Adrenal gland (tissue), 5 donors: Measurements from ENCODE around the gene TRAF2.

Experiments used
- CTCF ChIP-seq, 6 experiments: fragments of 450-650 bp in 4 of 6; fragments of 200-600 bp in 2 of 6; sonication (generic) in 1 of 6; IDR thresholded peaks; 1 replicate in 5 of 6; 2 replicates in 1 of 6; pipeline versions ENCODE4 v1.5.1 to v1.8.0; 2016 to 2021; ENCODE audit warnings: antibody characterized with exemption in 6 of 6, mild to moderate bottlenecking in 2 of 6, moderate library complexity in 1 of 6
- POLR2A ChIP-seq, 2 donors: fragments of 450-650 bp; IDR thresholded peaks; one replicate each; pipeline ENCODE4 v1.6.1; 2017; ENCODE audit warnings: antibody characterized with exemption in 2 of 2, mild to moderate bottlenecking in 2 of 2, moderate library complexity in 1 of 2
- donor health status: DM: no; HTN: no; CAD: no.

- TF ChIP-seq CTCF (IDR thresholded peaks at IDR 0.05) (no peak), POLR2A (IDR thresholded peaks at IDR 0.05) (peak in 1 of 2 donors; percentile 50)
Measured at GRCh38 chr9:136882109-136882946, 4.0 kb upstream of the TRAF2 start.
